Measurements from ENCODE around the gene SPATS1. TPM values are rescaled to one million over a fixed set of nuclear protein-coding genes. Genes with fewer than 3 reads are reported as not detected.
"Not testable (repeated sequence)": the region's sequence is repeated elsewhere in the genome, so short reads cannot be mapped to it uniquely, and the experiment has no call there.

Gene SPATS1
- polyA plus RNA-seq, 5 donors = 0.53 to 1.2 (median 0.75) TPM; not detected in 1

- DNase-seq = no peak
These were observed 1.2 kb upstream of the SPATS1 start for GRCh38 chr6:44341095-44341890.

DNA sequence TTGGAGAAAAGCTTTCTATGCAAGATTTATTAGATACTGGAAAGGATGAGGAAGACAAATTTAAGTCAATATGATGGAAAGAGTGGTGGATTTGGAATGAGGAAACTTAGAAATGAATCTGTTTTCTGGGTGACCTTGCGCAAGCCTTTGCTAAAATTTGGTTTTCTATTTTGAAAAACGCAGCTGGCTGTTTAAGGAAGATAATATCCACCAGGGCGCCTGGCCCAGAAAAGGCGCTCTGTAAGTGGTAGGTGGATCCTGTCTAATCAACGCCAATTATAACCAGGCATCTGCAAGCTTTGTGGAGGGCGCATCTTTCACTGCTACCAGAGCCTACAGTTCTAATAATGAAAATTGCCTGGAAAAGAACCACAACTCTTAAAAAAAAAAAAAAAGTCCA, 398 bp upstream of the SPATS1 start:
- no peak for DNase-seq

GRCh38 chr6:44346818-44347217, 4.4 kb downstream of the SPATS1 start:
- DNase-seq = not testable (repeated sequence)

GRCh38 chr6:44349904-44350649, 7.6 kb downstream of the SPATS1 start:
- no peak for DNase-seq

- DNase-seq = not testable (repeated sequence)
These were observed 8.2 kb downstream of the SPATS1 start for GRCh38 chr6:44350650-44350994.

GRCh38 chr6:44352259-44352658, 9.8 kb downstream of the SPATS1 start:
- no peak for DNase-seq

DNA sequence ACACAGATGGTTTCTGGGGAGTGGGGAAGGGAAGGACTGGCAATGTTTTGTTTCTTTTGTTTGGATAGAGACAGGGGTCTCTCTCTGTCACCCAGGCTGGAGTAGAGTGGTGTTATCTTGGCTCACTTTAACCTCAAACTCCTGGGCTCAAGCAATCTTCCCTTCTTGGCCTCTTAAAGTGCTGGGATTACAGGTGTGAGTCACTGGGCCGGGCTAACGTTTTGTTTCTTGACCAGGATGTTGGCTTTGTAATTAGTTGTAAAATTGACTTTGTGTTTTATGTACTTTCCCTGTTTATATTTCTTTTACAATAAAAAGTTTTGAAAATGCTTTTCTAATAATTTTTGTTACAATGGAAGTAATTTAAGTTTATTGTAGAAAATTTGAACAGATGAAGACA, 10.9 kb downstream of the SPATS1 start:
- no peak for DNase-seq

DNA sequence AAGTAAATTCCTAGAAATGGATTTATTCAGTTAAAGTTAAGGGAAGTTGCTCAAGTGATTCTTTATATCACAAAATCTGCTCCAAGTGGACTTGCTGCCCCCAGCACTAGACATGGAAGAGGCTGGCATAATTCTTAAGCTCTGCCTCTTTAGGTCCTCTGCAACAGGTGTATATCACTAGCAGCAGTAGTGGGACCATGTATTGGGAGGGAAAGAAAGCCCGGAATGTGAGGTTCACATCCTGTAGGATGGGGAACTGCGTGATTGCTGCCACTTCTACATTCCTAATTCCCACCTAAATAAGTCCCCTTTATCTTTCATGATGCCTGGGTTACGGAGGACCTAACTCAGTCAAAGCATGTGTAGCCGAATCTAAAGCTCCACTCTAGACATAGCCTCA, 13.2 kb downstream of the SPATS1 start:
- no peak for DNase-seq

- DNase-seq = no peak
These were observed 14.0 kb downstream of the SPATS1 start for GRCh38 chr6:44356487-44356886.

- no peak for DNase-seq
These were observed 17.5 kb downstream of the SPATS1 start for GRCh38 chr6:44359973-44360372.

GRCh38 chr6:44361947-44362346, 19.5 kb downstream of the SPATS1 start:
- DNase-seq = no peak

DNA sequence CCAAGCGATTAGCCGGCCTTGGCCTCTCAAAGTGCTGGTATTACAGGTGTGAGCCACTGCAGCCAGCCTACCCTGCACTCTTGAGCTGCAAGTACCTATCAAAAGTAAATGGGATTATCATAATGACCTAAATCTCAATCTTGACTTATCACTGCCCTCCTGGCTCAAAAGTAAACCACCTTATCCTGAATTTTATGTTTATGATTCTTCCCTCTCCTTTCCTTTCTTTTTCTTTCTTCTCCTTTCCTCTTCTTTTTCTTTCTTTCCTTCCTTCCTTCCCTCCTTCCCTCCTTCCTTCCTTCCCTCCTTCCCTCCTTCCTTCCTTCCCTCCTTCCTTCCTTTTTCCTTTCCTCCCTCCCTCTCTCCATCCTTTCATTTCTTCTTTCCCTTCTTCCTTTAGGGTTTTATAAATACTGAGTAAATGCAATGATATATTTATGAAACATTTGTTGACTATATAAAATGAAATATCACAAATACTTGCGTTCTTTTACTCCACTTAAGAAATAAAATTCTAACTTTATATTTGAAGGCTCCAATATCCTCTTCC, 21.0 kb downstream of the SPATS1 start:
- DNase-seq = no peak

DNA sequence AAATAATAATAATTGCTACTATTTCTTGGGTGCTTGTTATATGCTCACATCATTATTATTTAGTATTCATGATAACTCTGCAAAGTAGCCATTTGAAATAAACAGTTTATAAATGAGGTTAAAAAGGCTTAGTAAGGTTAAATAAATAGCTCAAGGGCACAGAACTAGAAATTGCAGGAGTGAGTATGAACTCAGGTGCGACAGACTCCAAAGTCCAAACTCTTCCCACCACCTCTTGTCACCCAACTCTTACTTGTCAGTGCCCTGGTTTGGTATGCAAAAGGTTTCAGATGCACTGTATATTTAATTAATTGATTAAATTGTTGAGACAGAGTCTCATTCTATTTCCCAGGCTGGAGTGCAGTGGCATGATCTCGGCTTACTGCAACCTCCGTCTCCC, 24.3 kb downstream of the SPATS1 start:
- DNase-seq = no peak

DNA sequence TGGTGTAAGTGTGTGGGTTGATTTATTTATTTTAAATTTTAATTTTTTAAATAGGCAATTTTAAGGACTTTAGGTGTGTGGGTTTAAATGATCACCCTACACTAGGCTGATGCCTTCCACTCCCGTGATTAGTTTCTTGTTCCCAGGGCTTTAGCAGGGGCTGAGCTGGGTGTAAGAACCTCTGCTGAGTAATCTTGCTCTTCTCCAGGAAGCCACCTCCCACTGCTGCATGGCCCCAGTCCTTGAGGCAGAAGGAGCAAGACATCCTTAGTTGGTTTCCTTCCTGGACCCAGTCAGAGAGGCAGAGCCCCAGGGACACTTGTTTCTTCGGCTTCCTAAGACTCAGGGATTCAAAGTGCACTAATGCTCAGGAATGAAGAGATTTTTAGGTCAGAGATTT, 25.2 kb downstream of the SPATS1 start:
- no peak for DNase-seq

- DNase-seq = no peak
These were observed 30.6 kb downstream of the SPATS1 start for GRCh38 chr6:44373051-44373450.

- DNase-seq = no peak
These were observed 31.3 kb downstream of the SPATS1 start for GRCh38 chr6:44373787-44374186.

- no peak for DNase-seq
These were observed 32.6 kb downstream of the SPATS1 start for GRCh38 chr6:44375071-44375470.

DNA sequence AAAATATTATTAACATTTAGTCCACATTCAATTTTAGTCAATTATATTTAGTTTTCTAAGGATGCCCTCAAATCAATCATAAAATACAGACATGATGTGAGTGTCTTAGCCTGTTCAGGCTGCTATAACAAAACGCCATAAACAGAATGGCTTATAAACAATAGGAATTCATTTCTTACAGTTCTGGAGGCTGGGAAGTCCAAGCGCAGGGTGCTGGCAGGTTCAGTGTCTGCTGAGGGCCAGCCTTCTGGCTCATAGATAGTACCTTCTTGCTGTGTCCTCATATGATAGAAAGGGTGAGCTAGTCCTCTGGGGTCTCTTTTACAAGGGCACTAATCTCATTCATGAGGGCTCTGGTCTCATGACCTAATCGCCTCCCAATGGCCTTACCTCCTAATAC, 35.0 kb downstream of the SPATS1 start:
- DNase-seq = no peak

DNA sequence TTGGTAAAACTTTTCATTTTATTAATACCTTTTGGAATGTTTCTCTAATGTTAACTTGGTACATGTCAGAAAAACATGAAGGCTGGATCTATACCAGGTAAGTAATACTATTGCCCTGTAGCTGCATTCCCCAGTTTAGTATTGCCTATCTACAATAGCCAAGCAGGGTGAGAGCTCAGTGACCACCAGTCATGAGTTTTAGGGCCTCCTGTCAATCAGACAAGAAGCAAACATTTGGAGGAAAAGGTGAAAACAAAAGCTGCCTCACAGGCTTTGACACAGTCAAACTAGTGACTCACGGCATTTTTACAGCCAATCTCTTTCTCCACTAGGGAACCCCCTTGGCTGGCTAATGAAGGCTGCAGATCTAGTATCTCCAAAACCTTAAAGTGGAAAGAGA, 35.5 kb downstream of the SPATS1 start:
- DNase-seq = no peak

- no peak for DNase-seq
These were observed 39.3 kb downstream of the SPATS1 start for GRCh38 chr6:44381739-44382138.

- peak; percentile 13 to 36 for DNase-seq
These were observed 44.0 kb downstream of the SPATS1 start for GRCh38 chr6:44386364-44386928.

- DNase-seq = peak in 1 of 2 donors; percentile 24
These were observed 44.5 kb downstream of the SPATS1 start for GRCh38 chr6:44386929-44387345.

Data from right lung (tissue), 5 donors.